HFFc6 (cell line): Measurements from ENCODE around the gene TUBB4B. TPM values are rescaled to one million over a fixed set of nuclear protein-coding genes. Genes with fewer than 3 reads are reported as not detected.

ENCODE experiments used
- DNase-seq: peaks from one replicate; pipeline ENCODE4 v3.0.0-alpha.2; 2018
- H3K27ac Mint-ChIP-seq: 2 replicates; pipeline ENCODE4 v1.8.0; 2020; ENCODE audit warnings: mild to moderate bottlenecking, mixed read lengths
- H3K27me3 Mint-ChIP-seq: 2 replicates; pipeline ENCODE4 v1.8.0; 2021; ENCODE audit warnings: mild to moderate bottlenecking, moderate library complexity, mixed read lengths; ENCODE audit not compliant: insufficient read depth
- H3K36me3 Mint-ChIP-seq: 2 replicates; pipeline ENCODE4 v1.8.0; 2021; ENCODE audit warnings: low read depth, mixed read lengths
- H3K4me1 Mint-ChIP-seq: 2 replicates; pipeline ENCODE4 v1.8.0; 2020; ENCODE audit warnings: low read depth, mixed read lengths
- H3K4me3 Mint-ChIP-seq: 2 replicates; pipeline ENCODE4 v1.8.0; 2020; ENCODE audit warnings: mild to moderate bottlenecking, moderate library complexity, mixed read lengths
- H3K9me3 Mint-ChIP-seq: 2 replicates; pipeline ENCODE4 v1.8.0; 2020; ENCODE audit warnings: mild to moderate bottlenecking, mixed read lengths
- total RNA-seq, 6 experiments: library from RNA; stranded (reverse); fragmentation: NEBNext Ultra II Directional; extraction: Animal tissue kit (Norgen Biotek cat#: 25700); gene quantifications; 2 replicates in 1 of 6; 3 replicates in 5 of 6; pipeline ENCODE4 v1.2.3, GENCODE V29; 2021
- TF ChIP-seq, protein P1 (sequence below): fragments of 200-600 bp; sonication (generic); IDR thresholded peaks from 2 replicates; pipeline ENCODE4 v1.5.0; 2021; ENCODE audit warnings: antibody characterized with exemption, mild to moderate bottlenecking

TUBB4B gene
- total RNA-seq, 6 experiments from 2014 or later = 415 to 760 (median 681) TPM

- Mint-ChIP-seq H3K36me3 (peaks cover 17% of the 10 kb centered on the region), H3K27me3 (peaks cover 4% of the 10 kb centered on the region), H3K4me1 (peaks cover 6% of the 10 kb centered on the region), H3K4me3 (0 out of 2 replicates have a peak overlapping the region, but pooled peaks have one; percentile 7), H3K27ac (peak overlapping the region; percentile 45; the same call in 1 of the 2 replicates), H3K9me3 (no peaks in the 10 kb centered on the region)
- DNase-seq = peak; percentile 52
- TF ChIP-seq, protein P1, sequence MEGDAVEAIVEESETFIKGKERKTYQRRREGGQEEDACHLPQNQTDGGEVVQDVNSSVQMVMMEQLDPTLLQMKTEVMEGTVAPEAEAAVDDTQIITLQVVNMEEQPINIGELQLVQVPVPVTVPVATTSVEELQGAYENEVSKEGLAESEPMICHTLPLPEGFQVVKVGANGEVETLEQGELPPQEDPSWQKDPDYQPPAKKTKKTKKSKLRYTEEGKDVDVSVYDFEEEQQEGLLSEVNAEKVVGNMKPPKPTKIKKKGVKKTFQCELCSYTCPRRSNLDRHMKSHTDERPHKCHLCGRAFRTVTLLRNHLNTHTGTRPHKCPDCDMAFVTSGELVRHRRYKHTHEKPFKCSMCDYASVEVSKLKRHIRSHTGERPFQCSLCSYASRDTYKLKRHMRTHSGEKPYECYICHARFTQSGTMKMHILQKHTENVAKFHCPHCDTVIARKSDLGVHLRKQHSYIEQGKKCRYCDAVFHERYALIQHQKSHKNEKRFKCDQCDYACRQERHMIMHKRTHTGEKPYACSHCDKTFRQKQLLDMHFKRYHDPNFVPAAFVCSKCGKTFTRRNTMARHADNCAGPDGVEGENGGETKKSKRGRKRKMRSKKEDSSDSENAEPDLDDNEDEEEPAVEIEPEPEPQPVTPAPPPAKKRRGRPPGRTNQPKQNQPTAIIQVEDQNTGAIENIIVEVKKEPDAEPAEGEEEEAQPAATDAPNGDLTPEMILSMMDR = peak; percentile 68
These were observed 45.9 kb downstream of the TUBB4B start for GRCh38 chr9:137286975-137287383.

GRCh38 chr9:137293094-137293481 lies 52.0 kb downstream of the TUBB4B start:
- Mint-ChIP-seq H3K4me3 (no peak overlapping the region), H3K27me3 (peaks cover 10% of the 10 kb centered on the region)

More at GRCh38 chr9:137293094-137293481, 52.0 kb downstream of the TUBB4B start:
- TF ChIP-seq, protein P1 = no peak
- H3K27ac Mint-ChIP-seq = no peak overlapping the region
- no peaks in the 10 kb centered on the region for H3K36me3 Mint-ChIP-seq
- DNase-seq = no peak
- H3K4me1 Mint-ChIP-seq = peaks cover 6% of the 10 kb centered on the region
- peaks cover 6% of the 10 kb centered on the region; the same call in 1 of the 2 replicates for H3K9me3 Mint-ChIP-seq

Other genes with a start within 250 kb of the TUBB4B start
- 10 to 100 TPM; 26.0 to 42.6 (median 29.0) TPM for gene PAXX, start 248.9 kb upstream of the TUBB4B start, total RNA-seq
- gene CLIC3, start 244.7 kb upstream of the TUBB4B start, total RNA-seq = 10 to 100 TPM in 2 of 6 experiments, 1 to 10 TPM in 4; 2.7 to 14.6 (median 4.0) TPM
- 10 to 100 TPM; 18.3 to 36.3 (median 23.6) TPM for gene ABCA2, start 213.1 kb upstream of the TUBB4B start, total RNA-seq
- gene FUT7, start 209.2 kb upstream of the TUBB4B start, total RNA-seq = not detected
- 100 to 1,000 TPM; 112 to 197 (median 119) TPM for gene NPDC1, start 195.1 kb upstream of the TUBB4B start, total RNA-seq
- under 1 TPM in 3 of 6 experiments, not detected in 3; 0.12 to 0.28 (median 0.16) TPM for gene ENTPD2, start 187.2 kb upstream of the TUBB4B start, total RNA-seq
- gene SAPCD2, start 170.7 kb upstream of the TUBB4B start, total RNA-seq = 10 to 100 TPM in 5 of 6 experiments, 1 to 10 TPM in 1; 7.7 to 14.8 (median 11.3) TPM
- gene UAP1L1, start 163.8 kb upstream of the TUBB4B start, total RNA-seq = 10 to 100 TPM in 5 of 6 experiments, 1 to 10 TPM in 1; 9.4 to 13.1 (median 10.6) TPM
- 10 to 100 TPM; 70.1 to 90.2 (median 77.6) TPM for gene MAN1B1, start 154.3 kb upstream of the TUBB4B start, total RNA-seq
- gene DPP7, start 126.6 kb upstream of the TUBB4B start, total RNA-seq = 10 to 100 TPM; 47.5 to 90.2 (median 51.1) TPM
- gene GRIN1, start 102.1 kb upstream of the TUBB4B start, total RNA-seq = 1 to 10 TPM in 1 of 6 experiments, under 1 TPM in 2, not detected in 3; 0.51 to 1.1 (median 0.66) TPM
- not detected for gene LRRC26, start 71.2 kb upstream of the TUBB4B start, total RNA-seq
- not detected for gene TMEM210, start 69.2 kb upstream of the TUBB4B start, total RNA-seq
- 10 to 100 TPM; 34.8 to 41.5 (median 37.4) TPM for gene ANAPC2, start 52.7 kb upstream of the TUBB4B start, total RNA-seq
- 10 to 100 TPM; 76.7 to 82.8 (median 82.1) TPM for gene SSNA1, start 52.6 kb upstream of the TUBB4B start, total RNA-seq
- gene TPRN, start 40.5 kb upstream of the TUBB4B start, total RNA-seq = 10 to 100 TPM in 4 of 6 experiments, 1 to 10 TPM in 2; 9.9 to 18.1 (median 13.3) TPM
- 10 to 100 TPM; 38.7 to 47.4 (median 40.1) TPM for gene TMEM203, start 35.6 kb upstream of the TUBB4B start, total RNA-seq
- 10 to 100 TPM; 13.1 to 17.3 (median 16.6) TPM for gene NDOR1, start 35.6 kb upstream of the TUBB4B start, total RNA-seq
- 1 to 10 TPM; 2.5 to 3.8 (median 3.4) TPM for gene RNF208, start 19.0 kb upstream of the TUBB4B start, total RNA-seq
- under 1 TPM; 0.41 to 0.97 (median 0.68) TPM for gene CYSRT1, start 16.1 kb upstream of the TUBB4B start, total RNA-seq
- not detected for gene RNF224, start 13.8 kb upstream of the TUBB4B start, total RNA-seq
- gene SLC34A3, start 10.4 kb upstream of the TUBB4B start, total RNA-seq = not detected
- gene STPG3, start 10.0 kb downstream of the TUBB4B start, total RNA-seq = not detected
- gene NELFB, start 14.0 kb downstream of the TUBB4B start, total RNA-seq = 10 to 100 TPM; 48.5 to 59.9 (median 52.7) TPM
- gene TOR4A, start 36.4 kb downstream of the TUBB4B start, total RNA-seq = 10 to 100 TPM; 58.4 to 76.2 (median 62.2) TPM
- gene NRARP, start 61.0 kb downstream of the TUBB4B start, total RNA-seq = under 1 TPM in 5 of 6 experiments, not detected in 1; 0.09 to 0.36 (median 0.17) TPM
- gene EXD3, start 181.9 kb downstream of the TUBB4B start, total RNA-seq = 10 to 100 TPM in 1 of 6 experiments, 1 to 10 TPM in 5; 6.4 to 10.6 (median 8.7) TPM
- under 1 TPM in 5 of 6 experiments, not detected in 1; 0.09 to 0.36 (median 0.20) TPM for gene NOXA1, start 182.1 kb downstream of the TUBB4B start, total RNA-seq
- not detected for gene ENTPD8, start 200.1 kb downstream of the TUBB4B start, total RNA-seq
- 10 to 100 TPM; 24.3 to 29.9 (median 26.4) TPM for gene NSMF, start 218.0 kb downstream of the TUBB4B start, total RNA-seq